ENCODE results near the gene POC1A.

DNA sequence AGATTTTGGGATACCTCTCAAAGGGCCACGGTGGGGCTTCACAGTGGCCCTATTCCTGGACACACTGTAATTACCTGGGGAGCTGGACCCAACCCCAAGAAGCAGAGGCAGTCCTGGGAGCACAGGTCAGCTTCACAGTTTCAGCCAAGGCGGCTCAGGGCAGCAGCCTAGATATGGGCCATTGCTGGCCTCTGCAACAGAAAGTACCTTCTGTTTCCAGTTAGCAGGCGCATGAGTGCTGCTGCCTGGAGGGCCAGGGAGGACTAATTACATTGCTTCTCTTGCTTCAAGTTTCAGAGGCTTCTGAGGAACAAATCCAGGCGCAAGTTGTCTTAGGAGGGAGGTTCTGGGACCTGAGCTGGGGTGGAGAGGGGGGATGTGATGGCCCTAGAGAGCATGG, 84.4 kb downstream of the POC1A start:
- TF ChIP-seq, protein P1, sequence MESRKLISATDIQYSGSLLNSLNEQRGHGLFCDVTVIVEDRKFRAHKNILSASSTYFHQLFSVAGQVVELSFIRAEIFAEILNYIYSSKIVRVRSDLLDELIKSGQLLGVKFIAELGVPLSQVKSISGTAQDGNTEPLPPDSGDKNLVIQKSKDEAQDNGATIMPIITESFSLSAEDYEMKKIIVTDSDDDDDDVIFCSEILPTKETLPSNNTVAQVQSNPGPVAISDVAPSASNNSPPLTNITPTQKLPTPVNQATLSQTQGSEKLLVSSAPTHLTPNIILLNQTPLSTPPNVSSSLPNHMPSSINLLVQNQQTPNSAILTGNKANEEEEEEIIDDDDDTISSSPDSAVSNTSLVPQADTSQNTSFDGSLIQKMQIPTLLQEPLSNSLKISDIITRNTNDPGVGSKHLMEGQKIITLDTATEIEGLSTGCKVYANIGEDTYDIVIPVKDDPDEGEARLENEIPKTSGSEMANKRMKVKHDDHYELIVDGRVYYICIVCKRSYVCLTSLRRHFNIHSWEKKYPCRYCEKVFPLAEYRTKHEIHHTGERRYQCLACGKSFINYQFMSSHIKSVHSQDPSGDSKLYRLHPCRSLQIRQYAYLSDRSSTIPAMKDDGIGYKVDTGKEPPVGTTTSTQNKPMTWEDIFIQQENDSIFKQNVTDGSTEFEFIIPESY (IDR thresholded peaks at IDR 0.05; ENCODE audit: borderline replicate concordance, low read depth), result no peak
- TF ChIP-seq RCOR1 (IDR thresholded peaks at IDR 0.05; ENCODE audit: low read length) (no peak), YY1 (IDR thresholded peaks at IDR 0.05; ENCODE audit: low read depth) (no peak), POLR2AphosphoS5 (IDR thresholded peaks at IDR 0.05; ENCODE audit: low read depth, low read length) (no peak), RXRA (IDR thresholded peaks at IDR 0.05; ENCODE audit: borderline replicate concordance, low read depth) (no peak), TAF1 (IDR thresholded peaks at IDR 0.05; ENCODE audit: borderline replicate concordance, low read depth, low read length) (no peak), SIN3A (IDR thresholded peaks at IDR 0.05; ENCODE audit: borderline replicate concordance, low read depth, low read length) (no peak), ELF1 (IDR thresholded peaks at IDR 0.05) (no peak), MXI1 (IDR thresholded peaks at IDR 0.05; ENCODE audit: low read depth, low read length) (peak; percentile 47; the same call in 1 of the 2 replicates), GABPA (IDR thresholded peaks at IDR 0.05; ENCODE audit: low read depth) (no peak), CHD2 (IDR thresholded peaks at IDR 0.05; ENCODE audit: low read length, partially characterized antibody) (no peak)
- TF ChIP-seq, protein P2, sequence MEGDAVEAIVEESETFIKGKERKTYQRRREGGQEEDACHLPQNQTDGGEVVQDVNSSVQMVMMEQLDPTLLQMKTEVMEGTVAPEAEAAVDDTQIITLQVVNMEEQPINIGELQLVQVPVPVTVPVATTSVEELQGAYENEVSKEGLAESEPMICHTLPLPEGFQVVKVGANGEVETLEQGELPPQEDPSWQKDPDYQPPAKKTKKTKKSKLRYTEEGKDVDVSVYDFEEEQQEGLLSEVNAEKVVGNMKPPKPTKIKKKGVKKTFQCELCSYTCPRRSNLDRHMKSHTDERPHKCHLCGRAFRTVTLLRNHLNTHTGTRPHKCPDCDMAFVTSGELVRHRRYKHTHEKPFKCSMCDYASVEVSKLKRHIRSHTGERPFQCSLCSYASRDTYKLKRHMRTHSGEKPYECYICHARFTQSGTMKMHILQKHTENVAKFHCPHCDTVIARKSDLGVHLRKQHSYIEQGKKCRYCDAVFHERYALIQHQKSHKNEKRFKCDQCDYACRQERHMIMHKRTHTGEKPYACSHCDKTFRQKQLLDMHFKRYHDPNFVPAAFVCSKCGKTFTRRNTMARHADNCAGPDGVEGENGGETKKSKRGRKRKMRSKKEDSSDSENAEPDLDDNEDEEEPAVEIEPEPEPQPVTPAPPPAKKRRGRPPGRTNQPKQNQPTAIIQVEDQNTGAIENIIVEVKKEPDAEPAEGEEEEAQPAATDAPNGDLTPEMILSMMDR (IDR thresholded peaks at IDR 0.05), result no peak
- TF ChIP-seq, protein P3, sequence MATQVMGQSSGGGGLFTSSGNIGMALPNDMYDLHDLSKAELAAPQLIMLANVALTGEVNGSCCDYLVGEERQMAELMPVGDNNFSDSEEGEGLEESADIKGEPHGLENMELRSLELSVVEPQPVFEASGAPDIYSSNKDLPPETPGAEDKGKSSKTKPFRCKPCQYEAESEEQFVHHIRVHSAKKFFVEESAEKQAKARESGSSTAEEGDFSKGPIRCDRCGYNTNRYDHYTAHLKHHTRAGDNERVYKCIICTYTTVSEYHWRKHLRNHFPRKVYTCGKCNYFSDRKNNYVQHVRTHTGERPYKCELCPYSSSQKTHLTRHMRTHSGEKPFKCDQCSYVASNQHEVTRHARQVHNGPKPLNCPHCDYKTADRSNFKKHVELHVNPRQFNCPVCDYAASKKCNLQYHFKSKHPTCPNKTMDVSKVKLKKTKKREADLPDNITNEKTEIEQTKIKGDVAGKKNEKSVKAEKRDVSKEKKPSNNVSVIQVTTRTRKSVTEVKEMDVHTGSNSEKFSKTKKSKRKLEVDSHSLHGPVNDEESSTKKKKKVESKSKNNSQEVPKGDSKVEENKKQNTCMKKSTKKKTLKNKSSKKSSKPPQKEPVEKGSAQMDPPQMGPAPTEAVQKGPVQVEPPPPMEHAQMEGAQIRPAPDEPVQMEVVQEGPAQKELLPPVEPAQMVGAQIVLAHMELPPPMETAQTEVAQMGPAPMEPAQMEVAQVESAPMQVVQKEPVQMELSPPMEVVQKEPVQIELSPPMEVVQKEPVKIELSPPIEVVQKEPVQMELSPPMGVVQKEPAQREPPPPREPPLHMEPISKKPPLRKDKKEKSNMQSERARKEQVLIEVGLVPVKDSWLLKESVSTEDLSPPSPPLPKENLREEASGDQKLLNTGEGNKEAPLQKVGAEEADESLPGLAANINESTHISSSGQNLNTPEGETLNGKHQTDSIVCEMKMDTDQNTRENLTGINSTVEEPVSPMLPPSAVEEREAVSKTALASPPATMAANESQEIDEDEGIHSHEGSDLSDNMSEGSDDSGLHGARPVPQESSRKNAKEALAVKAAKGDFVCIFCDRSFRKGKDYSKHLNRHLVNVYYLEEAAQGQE (IDR thresholded peaks at IDR 0.05; ENCODE audit: low read depth, low read length), result no peak
